ENCODE data around the gene LYZL6.

LYZL6 gene, protein sequence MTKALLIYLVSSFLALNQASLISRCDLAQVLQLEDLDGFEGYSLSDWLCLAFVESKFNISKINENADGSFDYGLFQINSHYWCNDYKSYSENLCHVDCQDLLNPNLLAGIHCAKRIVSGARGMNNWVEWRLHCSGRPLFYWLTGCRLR

GRCh38 chr17:35943537-35943936 is at the start of gene LYZL6:
Gene LYZL6 (minus strand): TSS chr17:35943713. CDS start chr17:35939356, 4,357 bp downstream.
- DNase-seq = no peak

GRCh38 chr17:35991075-35991474 is 47.6 kb upstream of the LYZL6 start:
- DNase-seq = no peak

DNA sequence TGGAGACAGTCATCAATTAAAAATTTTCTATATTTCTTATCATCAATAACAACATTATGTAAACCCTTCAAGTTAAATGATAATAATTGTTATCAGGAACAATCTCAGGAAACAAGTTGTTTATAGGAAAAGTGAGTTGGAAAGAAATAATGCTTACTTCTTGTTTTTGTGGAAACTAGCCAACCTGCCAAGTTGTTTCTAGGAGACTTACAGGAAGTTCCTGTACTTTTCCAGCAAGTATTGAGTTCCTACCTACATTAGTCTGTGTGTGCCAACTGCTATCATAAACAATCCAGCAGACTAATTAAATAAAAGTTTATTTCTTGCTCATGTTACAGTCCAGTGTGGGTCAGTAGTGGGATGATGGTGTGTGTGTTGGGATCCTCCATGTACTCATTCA is 44.7 kb upstream of the LYZL6 start:
- DNase-seq = no peak

GRCh38 chr17:35986643-35987042 is 43.1 kb upstream of the LYZL6 start, which contains the start of gene CCL14:
Gene CCL14 (minus strand): TSS chr17:35986729. CDS start chr17:35986649, 80 bp downstream.
- DNase-seq = no peak

- no peak for DNase-seq
Measured at GRCh38 chr17:35984140-35984539, 40.6 kb upstream of the LYZL6 start.

DNA sequence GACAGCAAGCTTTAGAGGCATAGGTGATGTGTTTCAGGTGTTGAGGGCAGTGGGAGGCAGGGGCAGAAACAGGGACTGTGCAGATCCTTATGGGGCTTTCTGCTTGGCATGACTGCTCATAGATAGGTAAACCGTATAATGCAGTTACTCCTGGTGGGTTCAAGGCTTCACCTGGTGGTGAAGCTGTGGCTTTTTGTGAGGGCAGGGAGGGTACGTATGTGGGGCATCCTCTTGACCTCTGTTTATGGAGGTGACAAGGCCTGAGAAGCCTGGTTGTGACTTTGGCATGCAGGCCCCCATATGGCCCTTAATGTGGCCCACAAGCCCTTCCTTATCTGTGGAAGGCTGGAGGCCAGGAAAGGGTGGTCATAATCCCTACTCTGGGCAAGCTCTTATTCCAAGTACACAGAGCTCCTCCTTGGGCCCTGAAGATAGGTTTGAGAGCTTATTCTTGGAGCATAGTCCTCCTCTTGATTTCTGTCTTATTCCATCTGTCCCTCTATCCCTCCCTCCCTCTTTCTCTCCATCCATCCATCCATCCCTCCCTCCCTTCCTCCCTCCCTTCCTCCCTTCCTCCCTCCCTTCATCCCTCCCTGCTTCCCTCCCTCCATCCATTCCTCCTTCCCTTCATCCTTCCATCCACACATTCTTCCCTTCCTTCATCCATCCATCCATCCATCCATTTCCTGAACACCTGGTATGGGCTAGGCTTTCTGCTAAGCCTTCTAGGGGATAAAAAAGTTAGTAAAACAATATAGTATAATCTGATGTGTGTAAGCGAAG is 39.1 kb upstream of the LYZL6 start:
- no peak for DNase-seq

GRCh38 chr17:35981908-35982330 is 38.4 kb upstream of the LYZL6 start:
- DNase-seq = no peak

GRCh38 chr17:35981246-35981645 is 37.7 kb upstream of the LYZL6 start, which contains the start of gene CCL16:
Gene CCL16 (minus strand): TSS chr17:35981497. CDS start chr17:35981420, 77 bp downstream.
- DNase-seq = no peak

GRCh38 chr17:35978346-35978745 is 34.8 kb upstream of the LYZL6 start:
- DNase-seq = no peak

GRCh38 chr17:35977509-35977908 is 34.0 kb upstream of the LYZL6 start:
- DNase-seq = no peak

DNA sequence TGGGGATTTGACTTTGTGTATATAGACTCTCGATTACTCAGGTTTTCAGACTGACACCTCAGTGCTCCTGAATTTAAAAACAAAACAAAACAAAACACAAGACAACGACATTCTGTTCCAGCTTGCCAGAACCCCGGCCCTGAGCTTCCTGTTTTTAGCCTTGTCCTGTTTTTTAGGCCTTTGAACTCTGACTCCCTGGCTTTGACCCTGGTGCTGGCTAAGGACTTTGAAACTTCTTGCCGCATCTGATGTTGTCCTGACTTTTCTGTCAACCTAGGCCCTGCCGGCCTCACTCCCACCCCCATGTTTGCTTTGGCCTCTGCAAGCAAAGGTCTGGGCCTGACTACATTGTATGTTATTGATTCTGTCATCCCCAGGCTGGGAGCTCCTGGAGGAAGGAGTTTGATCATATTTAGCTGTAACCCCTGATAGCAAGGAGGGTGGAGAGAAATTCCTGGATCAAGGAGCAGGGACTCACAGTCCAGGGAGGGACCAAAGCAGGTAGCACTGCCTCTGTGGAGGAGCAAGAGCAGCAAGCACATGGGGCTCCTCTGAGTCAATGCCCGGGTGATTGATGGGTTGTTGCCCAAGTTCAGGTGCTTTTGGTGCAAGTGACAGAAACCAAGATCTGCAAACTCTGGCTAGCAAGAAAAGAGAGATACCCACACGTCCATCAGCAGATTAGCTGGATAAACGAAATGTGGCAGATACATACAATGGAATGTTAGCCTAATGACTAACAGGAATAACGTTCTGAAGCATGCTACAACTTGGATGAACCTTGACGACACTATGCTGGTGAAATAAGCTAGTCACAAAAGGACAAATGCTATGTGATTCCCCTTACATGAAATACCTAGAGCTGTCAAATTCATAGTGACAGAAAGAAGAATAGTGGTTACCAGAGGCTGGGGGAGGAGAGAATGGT is 30.1 kb upstream of the LYZL6 start:
- DNase-seq = no peak

GRCh38 chr17:35972945-35973332 is 29.4 kb upstream of the LYZL6 start:
- DNase-seq = no peak

- DNase-seq = no peak
Measured at GRCh38 chr17:35972535-35972934, 29.0 kb upstream of the LYZL6 start.

GRCh38 chr17:35972066-35972465 is 28.6 kb upstream of the LYZL6 start:
- no peak for DNase-seq

DNA sequence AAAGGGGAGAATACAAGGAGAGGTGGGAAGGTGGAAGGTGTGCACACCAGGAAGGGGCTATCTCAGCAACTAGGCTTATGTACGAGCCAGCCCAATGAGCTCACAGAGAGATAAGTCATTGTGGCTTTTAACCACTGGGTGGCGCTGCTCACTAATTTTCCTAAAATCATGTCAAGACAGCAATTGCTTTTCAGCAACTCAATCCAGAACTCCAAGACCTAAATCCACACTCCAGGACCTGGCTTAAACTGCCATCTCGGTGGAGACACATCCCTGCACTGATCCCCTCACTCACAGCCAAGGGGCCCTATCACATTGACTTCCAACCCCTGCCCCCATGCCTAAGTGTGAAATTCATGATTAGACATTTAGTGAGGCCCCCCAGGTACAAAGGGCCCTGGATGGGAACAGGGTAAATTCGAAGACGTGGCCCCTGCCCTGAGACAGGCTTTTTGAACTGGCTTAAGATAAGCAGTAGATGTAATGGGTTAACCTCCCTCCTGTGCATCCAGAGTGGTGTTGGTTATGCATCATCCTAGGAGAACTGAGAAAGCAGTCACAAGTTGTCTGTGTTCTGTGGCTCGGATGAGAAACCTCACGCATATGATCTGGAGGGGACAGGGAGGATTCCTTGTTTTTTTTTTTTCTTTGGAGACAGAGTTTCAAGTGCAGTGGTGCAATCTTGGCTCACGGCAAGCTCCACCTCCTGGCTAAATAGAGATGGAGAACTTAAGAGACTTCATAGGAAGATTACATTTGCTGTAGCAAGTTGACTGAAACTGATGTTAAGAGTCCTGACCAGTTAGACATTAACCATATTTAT is 26.3 kb upstream of the LYZL6 start:
- DNase-seq = peak; percentile 65

GRCh38 chr17:35968520-35969054 is 25.1 kb upstream of the LYZL6 start:
- DNase-seq = no peak

DNA sequence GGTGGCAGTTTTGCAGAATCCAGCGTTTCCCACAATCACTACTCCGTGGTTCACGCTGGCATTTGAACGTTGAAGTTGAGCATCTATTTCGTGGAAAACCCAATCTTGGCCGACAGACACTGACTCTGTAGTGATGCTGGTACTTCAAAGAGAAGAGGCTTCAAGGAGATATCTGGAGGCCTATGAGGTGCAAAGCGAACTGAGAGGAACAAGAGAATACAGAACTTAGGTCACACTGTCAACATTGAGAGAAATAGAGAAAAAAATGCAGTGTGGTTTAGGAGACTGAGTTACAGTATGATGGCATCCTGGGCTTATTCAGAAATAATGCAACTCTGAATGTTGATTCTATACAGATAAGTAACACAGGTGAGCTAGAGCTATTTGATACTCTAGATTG is 21.8 kb upstream of the LYZL6 start:
- DNase-seq = no peak

DNA sequence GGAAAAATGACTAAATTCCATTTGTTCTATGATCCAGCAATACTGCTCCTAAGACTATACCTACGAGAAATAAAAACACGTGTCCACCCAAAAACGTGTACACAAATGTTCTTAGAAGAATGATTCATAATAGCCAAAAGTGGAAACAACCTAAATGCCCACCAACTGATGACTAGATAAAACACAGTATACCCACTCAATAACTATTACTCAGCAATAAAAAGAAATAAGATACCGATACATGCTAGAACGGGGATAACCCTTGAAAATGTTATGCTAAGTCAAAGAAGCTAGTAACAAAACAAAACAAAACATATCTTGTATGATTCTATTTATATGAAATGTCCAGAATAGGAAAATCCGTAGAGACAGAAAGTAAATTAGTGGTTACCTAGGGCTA is 20.1 kb upstream of the LYZL6 start:
- DNase-seq = no peak

DNA sequence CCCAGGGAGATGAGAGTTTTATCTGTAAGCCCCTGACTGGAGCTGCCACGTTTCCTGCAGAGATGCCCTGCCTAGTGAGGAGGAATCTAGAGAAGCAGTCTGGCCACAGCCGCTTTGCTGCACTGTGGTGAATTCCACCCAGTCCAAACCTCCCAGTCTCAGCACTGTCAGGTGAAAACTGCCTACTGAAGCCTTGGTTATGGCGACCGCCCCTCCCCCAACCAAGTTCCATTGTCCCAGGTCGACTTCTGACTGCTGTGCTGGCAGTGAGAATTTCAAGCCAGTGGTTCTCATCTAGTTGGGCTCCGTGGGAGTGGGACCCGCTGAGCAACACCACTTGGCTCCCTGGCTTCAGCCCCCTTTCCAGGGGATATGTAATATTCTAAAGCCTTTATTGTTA is 10.2 kb upstream of the LYZL6 start:
- no peak for DNase-seq

GRCh38 chr17:35949401-35949800 is 5.9 kb upstream of the LYZL6 start:
- DNase-seq = no peak

GRCh38 chr17:35948092-35948491 is 4.6 kb upstream of the LYZL6 start:
- DNase-seq = no peak

DNA sequence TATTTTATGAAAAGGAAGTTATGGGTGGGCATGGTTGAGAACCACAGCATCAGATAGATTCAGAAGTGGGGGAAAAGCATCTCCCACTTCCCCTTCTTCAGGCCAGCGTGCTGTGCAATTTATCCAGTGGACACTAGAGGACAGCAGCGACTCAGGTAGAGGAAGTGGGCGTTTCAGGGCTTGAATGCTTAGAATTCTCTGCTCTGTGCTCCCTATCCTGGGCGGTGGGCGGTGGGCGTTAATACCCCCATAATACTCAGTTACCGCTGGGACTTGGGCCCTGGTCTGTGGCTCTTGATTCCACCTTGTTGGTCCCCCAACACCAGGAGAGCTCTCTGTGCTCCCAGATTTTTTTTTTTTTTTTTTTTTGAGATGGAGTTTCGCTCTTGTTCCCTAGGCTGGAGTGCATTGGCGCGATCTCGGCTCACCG is 3.7 kb upstream of the LYZL6 start:
- peak; percentile 36 for DNase-seq

Data from activated CD4-positive, CD25-positive, alpha-beta regulatory T cell treated with anti-CD3 and anti-CD28 coated beads, Interleukin-2, amount 50 U/mL, for 72 hours (primary cell).